Measurements from ENCODE around the gene RNF208. TPM values are rescaled to one million over a fixed set of nuclear protein-coding genes. Genes with fewer than 3 reads are reported as not detected.

RNF208 gene
- total RNA-seq, 1 donor from 2014 or later: 4.3 TPM

DNA sequence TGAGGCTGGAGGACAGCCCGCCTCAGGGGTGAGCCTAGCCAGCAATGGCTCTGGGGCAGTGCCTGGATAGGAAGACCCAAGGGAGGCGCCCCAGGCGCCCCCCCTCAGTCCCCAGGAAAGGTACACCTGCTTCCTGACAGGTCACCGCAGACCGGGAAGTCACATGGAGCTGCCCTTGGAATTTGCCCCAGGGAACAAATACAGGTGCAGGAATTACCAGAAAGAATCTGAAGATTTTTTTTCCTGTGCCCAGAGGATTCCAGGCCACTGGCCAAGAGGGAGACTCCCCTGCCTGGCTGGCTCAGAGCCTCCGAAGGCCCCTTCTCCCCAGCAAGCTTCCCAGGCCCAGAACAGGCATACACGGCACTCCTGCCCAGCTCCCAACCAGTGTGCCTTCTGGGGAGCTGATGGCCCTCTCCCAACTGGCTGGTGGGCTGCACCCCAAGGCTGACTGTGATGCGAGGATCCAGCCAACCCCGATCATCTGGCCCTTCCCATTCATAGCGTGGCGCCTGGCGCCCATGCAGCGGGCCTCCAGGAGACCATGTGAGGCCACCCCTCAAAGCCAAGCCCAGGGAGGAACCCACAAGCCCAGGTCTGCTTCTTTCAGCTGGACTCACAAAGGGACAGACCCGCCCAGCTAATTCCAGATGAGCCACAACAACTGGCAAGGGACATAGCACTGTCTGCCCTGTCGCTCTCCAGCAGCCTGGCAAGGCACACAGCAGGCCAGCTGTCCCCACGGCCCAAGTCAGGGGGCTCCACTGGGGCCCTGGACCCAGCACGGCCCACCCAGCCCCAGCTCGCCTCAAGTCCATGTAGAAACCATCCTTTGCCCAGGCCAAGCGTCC, 23.8 kb downstream of the RNF208 start:
- intact Hi-C loops (cut with micrococcal nuclease): no loop called here

DNA sequence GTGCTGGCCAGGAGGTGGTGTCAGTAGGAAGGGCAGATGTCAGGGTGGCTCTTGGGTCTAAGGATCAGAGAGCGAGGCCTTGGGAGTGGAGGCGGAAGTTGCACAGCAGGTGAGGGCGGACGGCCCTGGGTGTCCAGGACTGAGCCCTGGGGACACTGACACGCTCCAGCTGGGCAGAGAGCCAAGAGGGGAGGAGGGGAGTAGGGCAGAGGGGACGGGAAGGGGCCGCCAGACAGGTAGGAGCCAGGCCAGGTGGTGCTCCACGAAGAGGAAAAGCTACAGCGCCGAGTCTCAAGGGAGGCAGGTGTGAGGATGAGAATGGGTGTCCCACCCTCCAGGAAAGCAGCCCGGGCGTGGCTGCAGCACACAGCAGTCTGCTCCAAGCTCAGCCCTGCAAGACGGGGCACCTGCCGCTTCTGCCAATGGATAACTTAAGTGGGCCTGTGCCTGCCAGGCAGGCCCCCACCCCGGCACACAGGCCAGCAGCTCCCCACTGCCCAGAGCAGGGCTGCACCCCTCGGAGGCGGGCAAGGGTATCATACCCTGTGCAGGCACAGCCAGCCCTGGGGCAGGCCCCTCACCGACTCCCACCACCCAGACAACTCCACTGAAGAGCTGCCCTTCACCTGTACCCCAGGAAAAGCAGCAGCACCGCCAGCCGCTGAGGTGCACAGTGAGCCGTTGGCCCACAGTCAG, 26.4 kb downstream of the RNF208 start:
- intact Hi-C loops (cut with micrococcal nuclease): no loop called here

DNA sequence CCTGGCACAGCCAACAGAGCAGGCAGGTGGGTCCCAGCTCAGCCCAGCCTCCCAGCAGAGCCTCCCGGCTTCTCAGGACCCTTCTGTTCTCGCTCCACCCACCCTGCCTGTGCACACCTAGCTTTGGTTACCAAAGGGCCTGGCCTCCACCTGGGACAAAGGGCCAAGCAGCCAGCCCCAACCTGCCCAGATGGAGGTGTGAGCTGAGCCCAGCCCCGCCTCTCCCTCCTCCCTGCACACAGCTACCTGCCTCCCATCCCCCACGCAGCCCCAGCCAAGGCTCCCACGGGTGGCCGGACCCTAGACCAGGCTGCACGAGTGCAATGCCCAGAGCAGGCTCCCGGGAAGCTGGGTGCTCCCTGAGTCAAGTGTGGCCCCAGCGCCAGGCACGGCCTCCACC, 27.1 kb downstream of the RNF208 start:
- intact Hi-C loops (cut with micrococcal nuclease): no loop called here

DNA sequence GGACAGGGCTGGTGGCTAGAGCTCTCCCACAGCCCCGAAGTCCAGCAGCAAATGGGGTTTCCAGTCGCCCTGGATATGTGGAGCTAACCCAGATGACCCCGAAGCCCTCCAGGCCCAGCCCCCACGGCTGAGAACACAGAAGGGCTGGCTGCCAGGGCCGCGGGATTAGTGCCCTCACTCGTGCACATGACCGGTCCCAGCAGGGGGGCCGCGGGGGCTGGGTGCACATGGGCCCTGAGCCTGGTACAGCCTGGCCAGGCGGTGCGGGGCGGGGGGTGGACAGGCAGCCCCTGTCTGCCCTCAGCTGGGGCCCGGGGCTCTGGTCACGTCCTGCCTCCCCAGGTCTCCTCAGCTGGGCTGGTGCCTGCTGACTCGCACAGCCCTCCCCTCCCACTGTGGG, 27.7 kb downstream of the RNF208 start:
- intact Hi-C loops (cut with micrococcal nuclease): no loop called here

DNA sequence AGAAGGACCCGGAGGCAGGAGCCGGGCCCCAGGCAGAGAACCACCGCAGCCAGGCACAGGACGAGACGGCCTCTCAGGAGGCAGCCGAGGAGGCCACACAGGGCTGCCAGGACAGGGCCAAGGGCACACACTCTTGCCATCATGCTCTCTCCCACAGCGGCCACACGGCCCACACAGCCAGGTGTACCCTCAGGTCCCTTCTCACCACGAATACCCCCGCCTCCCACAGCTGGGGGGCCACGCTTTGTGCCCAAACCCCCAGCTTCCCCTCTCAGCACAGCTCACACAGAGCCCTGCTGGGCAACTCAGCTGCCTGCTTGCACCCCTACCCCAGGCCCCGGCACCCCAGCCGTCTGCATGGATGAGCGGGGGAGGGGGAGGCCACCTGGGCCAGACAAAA, 28.3 kb downstream of the RNF208 start:
- intact Hi-C loops (cut with micrococcal nuclease): no loop called here

DNA sequence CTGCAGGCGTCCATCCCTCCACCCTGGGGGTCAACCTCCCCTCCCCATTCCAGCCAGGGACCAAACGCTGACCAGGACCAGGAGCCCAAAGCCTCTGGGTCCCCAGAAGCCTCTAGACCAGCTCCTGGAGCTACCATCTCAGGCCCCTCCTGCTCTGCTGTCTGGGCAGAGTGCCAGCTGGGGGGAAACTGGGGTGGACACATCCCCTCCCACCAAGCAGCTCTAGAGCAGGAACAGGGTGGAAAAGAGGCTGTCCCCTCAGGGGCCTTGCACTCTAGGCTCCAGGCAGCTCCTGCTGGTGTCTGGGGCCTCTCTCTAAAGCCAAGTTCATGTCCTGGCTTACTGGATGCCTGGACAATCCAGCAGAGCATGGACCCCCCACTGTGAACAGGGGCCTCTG, 29.2 kb downstream of the RNF208 start:
- intact Hi-C loops (cut with micrococcal nuclease): no loop called here

DNA sequence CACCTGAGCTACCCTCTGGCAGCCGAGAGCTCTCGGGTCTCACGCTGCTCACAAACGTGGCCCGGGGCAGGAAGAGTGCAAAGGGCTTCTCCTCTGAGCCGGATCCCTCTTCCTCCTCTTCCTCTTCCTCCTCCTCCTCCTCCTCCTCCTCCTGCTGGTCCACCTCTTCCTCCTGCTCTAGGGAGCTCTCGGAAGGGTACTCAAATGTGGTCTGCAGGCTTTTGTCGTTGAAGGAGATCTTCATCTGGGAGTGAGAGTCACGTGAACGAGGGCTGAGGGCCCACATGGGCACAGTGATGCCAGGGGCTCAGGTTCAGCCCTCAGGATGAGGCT, 29.6 kb downstream of the RNF208 start:
- intact Hi-C loops (cut with micrococcal nuclease): no loop called here

DNA sequence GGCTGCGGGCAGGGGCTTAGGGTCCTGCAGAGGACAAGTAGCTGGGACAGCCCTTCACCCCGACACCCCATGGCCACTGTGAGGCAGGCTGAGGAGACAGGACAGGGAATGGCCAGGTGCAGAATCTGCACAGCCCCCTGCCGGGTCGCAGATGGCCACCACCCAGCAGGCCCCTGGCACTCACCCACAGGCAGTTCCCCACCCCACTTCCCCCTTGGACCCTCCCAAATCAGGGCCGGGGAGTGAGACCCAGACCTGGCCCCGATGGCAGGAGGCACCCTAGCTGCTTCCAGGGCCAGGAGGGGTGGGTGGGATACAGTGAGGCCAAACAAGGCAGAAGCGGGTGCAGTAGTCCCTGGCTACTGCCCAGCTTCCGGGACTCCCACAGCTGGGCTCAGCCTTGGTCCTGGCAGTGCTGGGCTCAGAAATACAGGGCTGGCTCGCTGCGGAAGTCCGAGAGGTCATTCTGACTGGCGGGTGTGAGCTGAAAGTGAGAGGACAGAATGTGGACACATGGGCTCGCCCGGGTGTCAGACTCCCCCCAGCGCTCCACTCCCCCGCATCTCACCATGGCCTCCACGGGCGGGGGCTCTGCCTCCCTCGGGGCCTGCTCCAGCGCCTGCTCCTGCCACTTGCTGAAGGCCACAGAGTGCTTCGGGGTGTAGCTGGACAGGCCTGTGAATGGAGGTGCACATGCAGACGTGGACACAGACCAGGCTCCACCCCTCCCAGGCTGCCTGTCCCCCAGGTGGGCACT, 30.2 kb downstream of the RNF208 start:
- intact Hi-C loops (cut with micrococcal nuclease): no loop called here

DNA sequence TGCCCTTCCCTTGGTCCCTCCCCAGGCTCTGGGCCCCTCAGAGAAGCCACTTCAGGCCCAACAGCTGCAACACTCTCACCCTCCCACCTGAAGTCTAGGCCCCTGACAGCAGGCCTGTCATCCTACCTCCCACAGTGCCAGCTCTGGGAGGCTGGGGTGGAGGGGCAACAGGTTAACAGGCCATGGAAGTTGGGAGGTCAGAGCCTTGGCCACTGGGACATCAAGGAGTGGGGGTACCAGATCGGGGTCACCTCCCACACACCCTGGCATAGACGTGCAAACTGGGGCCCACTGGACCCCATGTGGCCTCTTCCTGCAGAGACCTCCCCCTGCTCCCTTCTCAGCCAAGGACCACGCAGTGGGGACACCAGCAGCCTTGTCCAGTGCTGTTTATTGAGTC, 30.8 kb downstream of the RNF208 start:
- intact Hi-C loops (cut with micrococcal nuclease): no loop called here

DNA sequence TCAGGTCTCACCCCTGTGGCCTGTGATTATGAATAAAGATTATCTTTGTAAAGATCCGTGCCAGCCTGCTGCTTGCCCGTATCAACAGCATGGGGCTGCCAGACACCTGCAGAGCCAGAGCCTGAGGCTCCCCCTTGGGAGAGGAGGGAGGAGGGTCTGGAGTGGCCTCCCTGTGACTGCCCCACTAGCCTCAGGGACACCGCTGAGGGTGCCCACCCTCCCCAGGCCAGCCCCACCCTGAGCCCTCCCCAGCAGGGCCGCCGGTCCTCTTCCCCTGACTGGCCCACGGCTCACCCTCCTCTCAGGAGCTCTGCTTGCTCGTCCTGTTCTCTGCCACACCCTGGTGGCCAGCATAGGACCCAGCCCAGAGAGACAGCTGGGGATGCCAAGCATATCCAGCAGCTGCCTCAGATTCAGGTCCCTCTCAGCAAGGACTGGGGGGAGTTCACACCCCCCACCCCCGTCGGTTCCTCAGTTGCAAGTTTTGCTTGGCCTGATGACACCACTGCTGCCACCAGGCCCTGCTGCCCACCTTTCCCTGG, 31.7 kb downstream of the RNF208 start:
- intact Hi-C loops (cut with micrococcal nuclease): no loop called here

DNA sequence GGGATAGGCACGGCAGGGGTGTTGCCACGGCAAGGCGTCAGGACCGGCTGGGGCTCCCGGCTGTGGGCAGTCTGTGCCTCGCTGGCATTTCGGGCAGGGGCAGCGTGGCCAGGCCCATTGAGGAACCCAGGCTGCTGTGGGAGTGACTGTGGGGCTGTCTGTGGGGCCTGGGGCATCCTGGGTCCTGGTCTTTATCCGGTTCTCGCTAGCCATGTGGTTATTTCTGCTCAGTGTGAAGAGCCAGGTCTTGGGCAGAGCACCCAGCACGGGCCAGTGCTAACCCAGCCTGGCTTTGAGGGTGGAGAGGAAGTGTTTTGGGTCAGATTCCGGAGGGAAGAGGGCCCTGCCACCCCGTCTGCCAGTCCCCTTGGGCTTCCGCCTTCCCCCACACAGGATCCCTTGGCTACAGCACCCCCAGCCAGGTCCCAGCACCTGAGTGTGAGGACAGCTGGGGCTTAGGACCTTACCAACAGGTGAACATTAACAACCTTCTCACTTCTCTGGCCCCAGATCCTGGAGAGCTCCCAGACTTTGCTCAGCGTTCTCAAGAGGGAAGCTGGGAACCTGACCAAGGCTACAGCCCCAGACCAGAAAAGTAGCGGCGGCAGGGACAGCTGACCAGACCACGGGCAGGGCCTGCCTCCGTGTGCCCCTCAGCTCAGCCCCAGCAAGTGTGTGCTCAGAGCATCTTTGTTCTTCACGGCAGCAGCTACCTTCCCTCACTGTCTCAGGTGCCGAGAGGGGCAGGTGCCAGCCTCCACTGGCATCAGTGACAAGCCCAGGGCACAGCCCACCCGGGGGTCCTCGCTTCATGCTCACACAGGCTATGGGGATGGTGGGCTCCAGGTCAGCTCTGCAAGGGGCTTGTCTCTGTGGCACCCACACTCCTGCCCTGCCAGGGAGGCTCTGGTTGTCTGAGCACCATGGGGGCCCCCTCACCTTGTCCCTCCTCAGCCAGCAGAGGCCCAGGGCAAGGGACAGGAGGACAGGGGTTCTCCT, 32.4 kb downstream of the RNF208 start:
- intact Hi-C loops (cut with micrococcal nuclease): loop anchor here (1.0 to 2.0 kb wide), 2 partner anchors 11 to 39 kb away; partner anchors contain the start of gene TPRN

DNA sequence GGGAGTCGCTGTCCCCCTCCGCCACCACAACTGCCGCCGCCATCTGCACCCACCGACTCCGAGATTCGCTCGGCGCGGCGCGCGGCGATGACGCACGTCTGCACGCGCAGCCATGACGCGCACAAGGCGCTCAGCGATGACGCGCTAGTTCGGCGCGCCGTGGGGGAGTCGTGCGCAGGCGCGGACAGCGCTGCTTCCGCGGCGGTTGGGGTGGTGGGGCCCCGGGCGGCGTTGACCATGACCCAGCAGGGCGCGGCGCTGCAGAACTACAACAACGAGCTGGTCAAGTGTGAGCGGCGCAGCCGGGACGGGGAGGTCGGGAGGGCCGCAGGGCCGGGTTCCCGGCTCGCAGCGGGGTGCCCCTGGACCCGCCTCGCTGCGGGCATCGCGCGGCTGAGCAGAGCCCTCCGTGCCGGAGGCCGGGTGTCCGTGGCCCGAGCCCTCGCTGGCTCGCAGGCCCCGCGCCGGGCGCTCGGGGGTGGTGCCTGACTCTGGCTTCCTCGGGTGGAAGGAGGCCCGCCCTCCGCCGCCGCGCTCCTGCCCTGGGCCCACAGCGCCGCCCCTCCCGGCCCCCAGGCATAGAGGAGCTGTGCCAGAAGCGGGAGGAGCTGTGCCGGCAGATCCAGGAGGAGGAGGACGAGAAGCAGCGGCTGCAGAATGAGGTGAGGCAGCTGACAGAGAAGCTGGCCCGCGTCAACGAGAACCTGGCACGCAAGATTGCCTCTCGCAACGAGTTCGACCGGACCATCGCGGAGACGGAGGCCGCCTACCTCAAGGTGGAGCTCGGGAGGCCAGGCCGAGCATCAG, 33.3 kb downstream of the RNF208 start, which contains the start of the genes ANAPC2 and SSNA1:
ANAPC2 (minus strand) TSS at position 71 of the 807 bp plus-strand sequence; CDS start at position 43, 28 bp downstream.
SSNA1 (plus strand) TSS at position 187 of the 807 bp plus-strand sequence; CDS start at position 238, 51 bp downstream.
- intact Hi-C loops (cut with micrococcal nuclease): loop anchor here (1.0 to 2.0 kb wide), 7 partner anchors 12 to 67 kb away; partner anchors contain the start of genes NDOR1, NELFB, TMEM203 and TPRN

DNA sequence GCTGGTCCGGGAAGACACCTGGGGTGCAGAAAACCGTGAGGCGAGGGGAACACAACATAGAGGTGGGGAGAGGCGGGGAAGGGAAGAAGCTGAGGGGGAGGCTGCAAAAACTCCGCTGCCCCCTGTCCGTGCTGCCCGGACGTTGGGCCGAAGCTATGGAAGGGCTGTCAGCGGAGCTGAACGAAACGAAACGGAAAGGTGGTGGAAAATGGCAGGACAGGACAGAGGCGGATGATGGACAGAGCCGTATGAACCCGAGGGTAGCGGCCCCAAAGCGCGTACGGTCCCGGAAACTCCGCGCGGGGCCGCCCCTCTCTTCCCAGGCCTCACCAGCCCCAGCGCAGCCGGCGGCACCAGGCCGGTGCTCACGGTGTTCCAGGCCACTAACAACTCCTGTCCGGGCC, 34.0 kb downstream of the RNF208 start:
- intact Hi-C loops (cut with micrococcal nuclease): loop anchor here (1.0 to 2.0 kb wide), 6 partner anchors 17 to 67 kb away; partner anchors contain the start of genes NDOR1, NELFB and TMEM203

DNA sequence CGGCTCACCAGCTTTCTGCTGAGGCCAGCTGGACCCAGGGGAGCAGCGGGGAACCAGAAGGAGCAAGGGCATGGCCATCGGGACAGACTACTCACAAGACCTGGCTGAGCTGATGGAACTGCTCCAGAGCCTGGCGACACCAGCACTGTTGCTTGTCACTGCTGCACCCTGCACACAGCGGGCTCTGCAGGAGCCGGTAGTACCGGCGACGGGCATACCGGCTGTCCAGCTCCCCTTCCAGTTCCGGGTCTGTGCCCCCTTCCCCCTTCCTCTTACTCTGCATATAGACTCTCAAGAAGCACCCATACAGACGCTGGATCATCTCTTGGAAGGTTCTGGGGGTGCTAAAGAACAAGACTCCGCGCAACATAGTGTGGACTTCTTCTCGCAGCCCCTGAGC, 34.7 kb downstream of the RNF208 start:
- intact Hi-C loops (cut with micrococcal nuclease): no loop called here

DNA sequence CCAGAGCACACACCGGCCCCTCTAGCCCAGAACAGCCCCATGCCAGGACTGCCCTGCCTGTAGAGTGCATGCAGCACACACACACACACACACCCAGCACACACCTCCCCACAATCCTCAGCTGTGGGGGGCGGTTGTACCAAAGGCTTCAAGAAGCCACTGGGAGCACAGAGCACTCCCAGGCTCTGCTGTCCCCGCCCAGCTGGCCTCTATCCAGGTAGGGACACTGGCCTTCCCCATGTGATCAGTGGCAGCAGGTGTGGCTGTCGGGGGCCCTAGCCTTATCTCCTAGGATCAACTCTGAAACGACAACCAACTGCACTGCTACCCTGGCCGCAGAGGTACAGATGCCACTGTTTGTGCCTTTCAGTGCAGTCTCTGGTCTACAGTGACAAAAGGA, 35.7 kb downstream of the RNF208 start:
- intact Hi-C loops (cut with micrococcal nuclease): no loop called here

DNA sequence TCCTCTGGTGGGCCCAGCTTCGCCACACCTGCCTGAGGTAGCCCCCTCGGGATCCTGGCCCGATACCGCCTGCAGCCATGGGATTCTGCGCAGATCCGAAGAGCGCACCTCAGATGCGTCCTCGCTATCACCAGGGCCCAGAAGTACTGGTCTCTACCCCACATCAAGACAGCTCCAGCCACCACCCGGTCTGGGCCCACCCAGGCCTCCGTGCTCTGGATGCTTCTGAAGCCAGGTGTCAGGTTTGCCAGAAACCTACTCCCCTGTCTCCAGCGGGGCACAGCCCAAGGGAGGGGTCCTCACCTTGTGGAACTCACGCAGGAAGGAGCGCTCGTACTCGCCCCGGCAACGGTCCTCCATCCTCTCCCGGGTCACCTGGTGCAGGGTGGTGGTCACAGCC, 36.1 kb downstream of the RNF208 start:
- intact Hi-C loops (cut with micrococcal nuclease): no loop called here

DNA sequence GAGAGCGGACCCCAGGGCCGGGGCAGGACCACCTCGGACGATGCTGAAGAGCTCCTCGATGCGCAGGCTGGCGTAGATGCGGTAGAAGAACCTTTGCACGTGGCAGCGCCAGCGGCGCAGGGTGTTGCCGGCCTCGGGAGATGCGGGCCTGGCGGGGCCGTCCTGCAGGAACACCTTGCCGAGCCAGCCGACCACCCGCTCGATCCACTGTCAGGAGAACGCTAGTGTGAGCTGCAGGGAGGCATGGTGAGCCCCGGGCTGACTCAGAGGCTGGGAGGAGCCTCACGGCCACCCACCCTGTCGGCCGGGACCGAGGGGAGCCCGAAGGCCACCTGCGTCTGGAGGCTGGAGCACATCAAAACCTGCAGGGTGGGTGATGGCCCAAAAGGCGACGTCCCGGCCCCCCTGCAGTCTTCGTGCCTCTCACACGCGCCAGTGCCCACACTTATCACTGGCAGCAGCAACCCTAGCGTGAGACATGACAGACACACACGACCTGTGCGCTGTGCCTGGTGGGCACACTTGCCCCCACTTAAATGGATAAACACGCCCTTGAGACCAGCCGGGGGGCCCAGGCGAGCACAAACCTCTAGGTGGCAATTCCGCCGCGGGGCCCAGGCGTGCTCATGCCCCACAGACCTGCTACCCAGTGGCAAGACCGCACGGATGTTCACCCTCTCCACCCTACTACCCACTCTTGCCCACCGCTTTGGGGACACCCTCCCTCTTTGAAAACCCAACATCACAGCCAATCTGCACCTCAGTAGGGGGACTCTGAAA, 37.0 kb downstream of the RNF208 start:
- intact Hi-C loops (cut with micrococcal nuclease): no loop called here

DNA sequence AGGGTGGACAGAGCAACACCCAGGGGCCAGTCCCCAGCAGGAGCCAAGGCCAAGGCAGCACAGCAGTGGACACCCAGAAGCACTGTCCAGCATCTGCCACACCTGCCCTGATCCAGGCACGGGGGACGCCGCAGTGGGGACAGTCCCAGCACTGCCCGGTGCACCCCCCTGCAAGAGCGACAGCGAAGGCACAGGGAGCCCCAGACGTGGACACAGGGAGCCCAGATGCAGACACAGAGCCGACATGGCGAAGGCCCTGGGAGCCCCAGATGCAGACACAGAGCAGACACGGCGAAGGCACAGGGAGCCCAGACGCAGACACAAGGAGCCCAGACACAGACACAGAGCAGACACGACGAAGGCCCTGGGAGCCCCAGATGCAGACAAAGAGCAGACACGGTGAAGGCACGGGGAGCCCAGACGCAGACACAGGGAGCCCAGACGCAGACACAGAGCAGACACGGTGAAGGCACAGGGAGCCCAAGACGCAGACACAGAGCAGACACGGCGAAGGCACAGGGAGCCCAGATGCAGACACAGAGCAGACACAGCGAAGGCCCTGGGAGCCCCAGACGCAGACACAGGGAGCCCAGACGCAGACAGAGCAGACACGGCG, 38.0 kb downstream of the RNF208 start:
- intact Hi-C loops (cut with micrococcal nuclease): no loop called here

Data from T-helper 1 cell treated with Interleukin-12 subunit alpha and Interleukin-12 subunit beta and Interleukin-4 antibody, amounts not matched to agents 30 ng/mL and 1 ng/mL, for 36 hours (primary cell).